Neural cell (in vitro differentiated cells): ENCODE measurements around the gene DOP1A. TPM values are rescaled to one million over a fixed set of nuclear protein-coding genes. Genes with fewer than 3 reads are reported as not detected.

Source experiments
- H2AFZ ChIP-seq: fragments of 200-600, 300-800 bp; sonication (generic), shearing (Covaris generic); 2 replicates; pipeline ENCODE4 v1.6.0; 2014; ENCODE audit warnings: low read depth, mild to moderate bottlenecking, antibody characterized with exemption, low read length, moderate library complexity
- H3F3A ChIP-seq: fragments of 200-600 bp; shearing (Covaris generic); 2 replicates; pipeline ENCODE4 v1.6.1; 2016; ENCODE audit warnings: mild to moderate bottlenecking, moderate library complexity, mixed read lengths, antibody characterized with exemption, low read length; ENCODE audit not compliant: insufficient read depth, poor library complexity, severe bottlenecking
- H3K27ac ChIP-seq: fragments of 200-600, 300-800 bp; sonication (generic), shearing (Covaris generic); 2 replicates; pipeline ENCODE4 v1.5.1; 2014; ENCODE audit warnings: mild to moderate bottlenecking, low read length, moderate library complexity
- H3K27me3 ChIP-seq: fragments of 300-800, 200-600 bp; sonication (generic), shearing (Covaris generic); 2 replicates; pipeline ENCODE4 v1.6.0; 2014; ENCODE audit warnings: mild to moderate bottlenecking, low read depth, low read length, moderate library complexity; ENCODE audit not compliant: insufficient read depth
- H3K36me3 ChIP-seq: fragments of 300-800, 200-600 bp; sonication (generic), shearing (Covaris generic); 2 replicates; pipeline ENCODE4 v1.5.1; 2014; ENCODE audit warnings: mild to moderate bottlenecking, antibody characterized with exemption, low read length, moderate library complexity; ENCODE audit not compliant: insufficient read depth
- H3K4me2 ChIP-seq: fragments of 300-800, 200-600 bp; sonication (generic), shearing (Covaris generic); 2 replicates; pipeline ENCODE4 v1.6.0; 2014; ENCODE audit warnings: mild to moderate bottlenecking, low read length
- H3K4me3 ChIP-seq: fragments of 300-800, 200-600 bp; sonication (generic), shearing (Covaris generic); 2 replicates; pipeline ENCODE4 v1.5.1; 2014; ENCODE audit warnings: mild to moderate bottlenecking, low read length, moderate library complexity
- H3K79me2 ChIP-seq: fragments of 200-600 bp; shearing (Covaris generic); replicated peaks from 2 replicates; pipeline ENCODE4 v1.6.0; 2014; ENCODE audit warnings: mild to moderate bottlenecking, low read length, moderate library complexity; ENCODE audit not compliant: insufficient read depth
- H3K9ac ChIP-seq: fragments of 300-800, 200-600 bp; sonication (generic), shearing (Covaris generic); 2 replicates; pipeline ENCODE4 v1.6.1; 2016; ENCODE audit warnings: mild to moderate bottlenecking, low read length, mixed read lengths
- H3K9me2 ChIP-seq: fragments of 200-600 bp; shearing (Covaris generic); 2 replicates; pipeline ENCODE4 v1.6.1; 2016; ENCODE audit warnings: mild to moderate bottlenecking, low read length, mixed read lengths; ENCODE audit not compliant: insufficient read depth
- H3K9me3 ChIP-seq: fragments of 200-600, 300-800 bp; sonication (generic), shearing (Covaris generic); 2 replicates; pipeline ENCODE4 v1.6.1; 2016; ENCODE audit warnings: mild to moderate bottlenecking, mixed run types, low read length, moderate library complexity, mixed read lengths
- H4K20me1 ChIP-seq: fragments of 200-600 bp; shearing (Covaris generic); 2 replicates; pipeline ENCODE4 v1.6.1; 2016; ENCODE audit warnings: mild to moderate bottlenecking, mixed run types; ENCODE audit not compliant: insufficient read depth
- CTCF ChIP-seq: fragments of 450-650 bp; IDR thresholded peaks from 2 replicates; pipeline ENCODE4 v1.5.1; 2014; ENCODE audit warnings: antibody characterized with exemption, mild to moderate bottlenecking, moderate library complexity; ENCODE audit not compliant: poor library complexity, severe bottlenecking
- EP300 ChIP-seq: fragments of 450-650 bp; conservative IDR thresholded peaks from 2 replicates; pipeline ENCODE4 v1.6.1; 2014; ENCODE audit warnings: antibody characterized with exemption, mild to moderate bottlenecking, moderate library complexity; ENCODE audit not compliant: poor library complexity, severe bottlenecking
- EZH2 ChIP-seq: fragments of 200-600, 300-800 bp; shearing (Covaris generic), sonication (generic); IDR thresholded peaks from 2 replicates; pipeline ENCODE4 v1.6.1; 2014; ENCODE audit warnings: antibody characterized with exemption, low read length, borderline replicate concordance, mild to moderate bottlenecking; ENCODE audit not compliant: insufficient read depth, poor library complexity, severe bottlenecking
- MXI1 ChIP-seq: fragments of 450-650 bp; conservative IDR thresholded peaks from 2 replicates; pipeline ENCODE4 v1.6.1; 2014; ENCODE audit warnings: antibody characterized with exemption, mild to moderate bottlenecking; ENCODE audit not compliant: poor library complexity, severe bottlenecking
- POLR2AphosphoS5 ChIP-seq: IDR thresholded peaks from 2 replicates; pipeline ENCODE4 v1.6.1; 2012
- RAD21 ChIP-seq: fragments of 450-650 bp; conservative IDR thresholded peaks from 2 replicates; pipeline ENCODE4 v1.6.1; 2014; ENCODE audit warnings: antibody characterized with exemption, mild to moderate bottlenecking, moderate library complexity
- REST ChIP-seq: IDR thresholded peaks from 2 replicates; pipeline ENCODE4 v1.6.1; 2012; ENCODE audit warnings: borderline replicate concordance
- SMC3 ChIP-seq: fragments of 450-650 bp; conservative IDR thresholded peaks from 2 replicates; pipeline ENCODE4 v1.6.1; 2014; ENCODE audit warnings: antibody characterized with exemption, mild to moderate bottlenecking, moderate library complexity; ENCODE audit not compliant: poor library complexity
- TAF1 ChIP-seq: IDR thresholded peaks from 2 replicates; pipeline ENCODE4 v1.6.1; 2012; ENCODE audit warnings: low read depth
- polyA plus RNA-seq: library from polyadenylated mRNA; depleted of rRNA; stranded (reverse); fragments of >200 nt; gene quantifications from 2 replicates; pipeline ENCODE4 v1.2.3, GENCODE V29; 2014

Gene DOP1A
- polyA plus RNA-seq, 1 donor from 2014 or later = 97.6 TPM

GRCh38 chr6:83199863-83200225 is 132.4 kb downstream of the DOP1A start:
- H3K27me3 ChIP-seq = no peaks in the 10 kb centered on the region
- no peak overlapping the region for H2AFZ ChIP-seq
- H4K20me1 ChIP-seq = no peaks in the 10 kb centered on the region
- no peaks in the 10 kb centered on the region for H3F3A ChIP-seq
- no peak overlapping the region for H3K9ac ChIP-seq
- H3K9me3 ChIP-seq = no peaks in the 10 kb centered on the region
- H3K27ac ChIP-seq = no peak overlapping the region
- no peak overlapping the region for H3K4me2 ChIP-seq
- H3K79me2 ChIP-seq = no peaks in the 10 kb centered on the region
- no peak for TF ChIP-seq EZH2
- no peak for TF ChIP-seq REST
- TF ChIP-seq MXI1 = no peak
- no peak for TF ChIP-seq EP300
- no peak for TF ChIP-seq TAF1
- no peak for TF ChIP-seq CTCF
- no peak for TF ChIP-seq POLR2AphosphoS5
- no peak for TF ChIP-seq SMC3
- TF ChIP-seq RAD21 = no peak
- no peaks in the 10 kb centered on the region for H3K9me2 ChIP-seq
- peaks cover 6% of the 10 kb centered on the region for H3K36me3 ChIP-seq
- no peak overlapping the region for H3K4me3 ChIP-seq

GRCh38 chr6:83202031-83202430 is 134.6 kb downstream of the DOP1A start:
- Histone ChIP-seq H3K27ac (no peak overlapping the region), H3K9me3 (no peaks in the 10 kb centered on the region), H3F3A (no peaks in the 10 kb centered on the region), H2AFZ (no peak overlapping the region), H3K27me3 (no peaks in the 10 kb centered on the region), H4K20me1 (no peaks in the 10 kb centered on the region), H3K4me3 (no peak overlapping the region), H3K36me3 (no peaks in the 10 kb centered on the region), H3K9ac (no peak overlapping the region), H3K9me2 (no peaks in the 10 kb centered on the region), H3K79me2 (no peaks in the 10 kb centered on the region), H3K4me2 (no peak overlapping the region)
- TF ChIP-seq EP300 = no peak
- TF ChIP-seq POLR2AphosphoS5 = no peak
- no peak for TF ChIP-seq TAF1
- no peak for TF ChIP-seq CTCF
- no peak for TF ChIP-seq REST
- TF ChIP-seq SMC3 = no peak
- no peak for TF ChIP-seq RAD21
- no peak for TF ChIP-seq MXI1
- no peak for TF ChIP-seq EZH2
